Measurements from ENCODE around the gene SLC25A15.
"Not testable (repeated sequence)": the region's sequence is repeated elsewhere in the genome, so short reads cannot be mapped to it uniquely, and the experiment has no call there.

The SLC25A15 gene

DNA sequence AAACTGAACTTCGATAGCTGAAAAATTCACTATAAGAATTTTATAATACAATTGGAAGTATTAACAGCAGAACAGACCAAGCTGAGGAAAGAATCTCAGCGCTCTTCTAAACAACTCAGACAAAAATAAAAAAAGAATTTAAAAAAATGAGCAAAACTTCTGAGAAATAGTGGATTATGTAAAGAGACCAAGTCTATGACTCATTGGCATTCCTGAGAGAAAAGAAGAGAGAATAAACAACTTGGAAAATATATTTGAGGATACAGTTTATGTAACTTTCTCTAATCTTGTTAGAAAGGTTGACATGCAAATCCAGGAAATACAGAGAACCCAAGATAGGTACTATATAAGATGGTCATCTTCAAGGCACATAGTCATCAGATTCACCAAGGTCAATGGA, 25.4 kb downstream of the SLC25A15 start:
- no peak for DNase-seq

DNA sequence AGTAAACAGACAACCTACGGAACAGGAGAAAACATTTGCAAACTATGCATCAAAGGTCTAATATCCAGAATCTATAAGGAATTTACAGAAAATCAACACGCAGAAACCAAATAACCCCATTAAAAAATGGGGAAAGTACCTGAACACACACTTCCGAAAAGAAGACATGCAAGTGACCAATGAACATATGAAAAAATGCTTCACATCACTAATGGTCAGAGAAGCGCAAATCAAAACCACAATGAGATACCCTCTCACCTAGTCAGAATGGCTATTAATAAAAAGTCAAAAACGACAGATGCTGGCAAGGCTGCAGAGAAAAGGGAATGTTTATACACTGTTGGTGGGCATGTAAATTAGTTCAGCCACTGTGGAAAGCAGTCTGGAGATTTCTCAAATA, 29.5 kb downstream of the SLC25A15 start:
- DNase-seq: no peak

DNA sequence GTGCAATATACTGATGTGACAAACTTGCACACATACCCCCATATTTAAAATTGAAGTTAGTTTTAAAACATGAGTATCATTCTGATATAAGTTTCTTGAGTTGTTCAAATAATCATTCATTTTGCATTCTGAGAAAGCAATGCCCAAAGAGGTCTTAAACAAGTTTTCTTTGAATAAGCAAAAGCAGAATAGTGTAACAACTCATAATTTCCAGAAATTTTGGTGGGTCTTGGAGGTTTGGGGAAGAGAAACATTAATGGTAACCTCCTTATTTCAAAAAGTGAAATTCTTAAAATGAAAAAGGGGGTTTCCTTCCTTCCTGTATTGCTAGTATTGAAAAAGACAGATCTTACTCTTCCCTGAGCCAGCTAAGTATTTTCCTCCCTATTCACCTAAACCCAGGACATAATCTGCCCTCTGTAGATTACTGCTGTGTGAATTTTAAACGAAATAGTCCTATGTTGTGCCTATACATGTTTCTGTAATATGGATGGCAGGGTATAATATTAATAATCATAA, 30.4 kb downstream of the SLC25A15 start:
- DNase-seq: no peak

DNA sequence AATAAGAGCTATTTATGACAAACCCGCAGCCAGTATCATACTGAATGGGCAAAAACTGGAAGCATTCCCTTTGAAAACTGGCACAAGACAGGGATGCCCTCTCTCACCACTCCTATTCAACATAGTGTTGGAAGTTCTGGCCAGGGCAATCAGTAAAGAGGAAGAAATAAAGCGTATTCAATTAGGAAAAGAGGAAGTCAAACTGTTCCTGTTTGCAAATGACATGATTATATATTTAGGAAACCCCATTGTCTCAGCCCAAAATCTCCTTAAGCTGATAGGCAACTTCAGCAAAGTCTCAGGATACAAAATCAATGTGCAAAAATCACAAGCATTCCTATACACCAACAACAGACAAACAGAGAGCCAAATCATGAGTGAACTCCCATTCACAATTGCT, 50.3 kb downstream of the SLC25A15 start:
- DNase-seq: not testable (repeated sequence)

DNA sequence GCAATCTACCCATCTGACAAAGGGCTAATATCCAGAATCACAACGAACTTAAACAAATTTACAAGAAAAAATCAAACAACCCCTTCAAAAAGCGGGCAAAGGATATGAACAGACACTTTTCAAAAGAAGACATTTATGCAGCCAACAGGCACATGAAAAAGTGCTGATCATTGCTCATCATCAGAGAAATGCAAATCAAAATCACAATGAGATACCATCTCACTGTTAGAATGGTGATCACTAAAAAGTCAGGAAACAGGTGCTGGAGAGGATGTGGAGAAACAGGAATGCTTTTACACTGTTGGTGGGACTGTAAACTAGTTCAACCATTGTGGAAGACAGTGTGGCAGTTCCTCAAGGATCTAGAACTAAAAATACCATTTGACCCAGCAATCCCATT, 51.5 kb downstream of the SLC25A15 start:
- DNase-seq: not testable (repeated sequence)

Data from cerebellar nuclear complex (tissue), 1 donor.